Measurements from ENCODE around the gene FAM171A2. TPM values are rescaled to one million over a fixed set of nuclear protein-coding genes. Genes with fewer than 3 reads are reported as not detected.

Gene FAM171A2
- total and polyA plus RNA-seq, 4 donors, result 12.1 to 120 (median 75.8) TPM

DNA sequence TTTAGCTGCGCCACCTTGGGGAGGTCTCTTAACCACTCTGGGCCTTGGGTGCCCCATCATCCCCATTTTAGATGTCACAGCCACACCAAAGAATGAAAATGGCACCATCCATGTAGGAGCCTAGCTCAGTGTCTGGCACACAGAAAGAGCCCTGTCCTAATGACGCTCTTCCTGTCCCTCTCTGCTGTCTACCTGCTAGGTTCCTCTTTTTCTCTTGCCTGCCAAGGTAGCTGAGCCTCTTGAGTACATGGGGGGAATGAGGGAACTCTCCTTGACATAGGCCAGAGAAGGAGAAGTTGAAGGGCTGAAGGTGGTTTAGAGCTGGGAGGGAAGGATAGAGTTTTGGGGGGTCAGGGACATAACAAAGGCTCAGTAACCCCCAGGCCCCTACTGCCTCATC, 53.5 kb downstream of the FAM171A2 start:
- H3K36me3 ChIP-seq (ENCODE audit: control insufficient read depth, insufficient read depth, low read length), result peaks cover 43% of the 10 kb centered on the region
- peaks cover 10% of the 10 kb centered on the region for H3K27me3 ChIP-seq (ENCODE audit: control insufficient read depth, insufficient read depth, low read length)
- H3K4me3 ChIP-seq (ENCODE audit: low read depth, low read length), result no peak overlapping the region
- DNase-seq (ENCODE audit: low read depth in 4 of 6, low spot score in 6 of 6), result no peak
- H3K27ac ChIP-seq (ENCODE audit: low read depth, low read length), result no peak overlapping the region
- H3K4me1 ChIP-seq (ENCODE audit: control insufficient read depth, insufficient read depth, low read length), result peaks cover 53% of the 10 kb centered on the region
- 94% methylated on average over 2 of the region's 2 CpGs for WGBS (ENCODE audit: insufficient coverage)
- no peaks in the 10 kb centered on the region for H3K9me3 ChIP-seq (ENCODE audit: control insufficient read depth, insufficient read depth, low read length)

DNA sequence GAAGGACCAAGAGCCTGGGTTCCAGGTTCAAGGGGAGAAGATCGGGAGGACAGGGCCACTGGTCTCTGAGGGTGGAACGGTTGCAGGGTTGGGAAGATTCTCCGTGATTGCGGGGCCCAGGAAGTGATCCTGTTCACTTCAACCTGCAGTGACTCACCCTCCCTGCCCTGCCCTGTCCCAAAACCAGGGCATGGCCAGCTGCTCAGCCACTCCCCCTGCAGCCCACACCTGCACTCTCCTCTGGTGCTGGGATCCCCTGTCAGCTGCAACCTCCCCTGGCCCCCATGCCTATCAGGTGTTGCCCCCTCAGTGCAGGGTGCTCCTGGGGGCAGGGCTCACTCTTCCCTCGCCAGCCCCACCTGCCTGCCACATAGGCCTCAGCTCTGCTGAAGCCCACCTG, 54.2 kb downstream of the FAM171A2 start:
- Histone ChIP-seq H3K36me3 (ENCODE audit: control insufficient read depth, insufficient read depth, low read length) (peaks cover 37% of the 10 kb centered on the region), H3K27me3 (ENCODE audit: control insufficient read depth, insufficient read depth, low read length) (peaks cover 8% of the 10 kb centered on the region), H3K9me3 (ENCODE audit: control insufficient read depth, insufficient read depth, low read length) (no peaks in the 10 kb centered on the region), H3K27ac (ENCODE audit: low read depth, low read length) (no peak overlapping the region), H3K4me3 (ENCODE audit: low read depth, low read length) (peak overlapping the region; percentile 55), H3K4me1 (ENCODE audit: control insufficient read depth, insufficient read depth, low read length) (peaks cover 47% of the 10 kb centered on the region)
- DNase-seq (ENCODE audit: low read depth in 4 of 6, low spot score in 6 of 6), result no peak
- WGBS (ENCODE audit: insufficient coverage), result 62% methylated on average over 3 of the region's 5 CpGs

DNA sequence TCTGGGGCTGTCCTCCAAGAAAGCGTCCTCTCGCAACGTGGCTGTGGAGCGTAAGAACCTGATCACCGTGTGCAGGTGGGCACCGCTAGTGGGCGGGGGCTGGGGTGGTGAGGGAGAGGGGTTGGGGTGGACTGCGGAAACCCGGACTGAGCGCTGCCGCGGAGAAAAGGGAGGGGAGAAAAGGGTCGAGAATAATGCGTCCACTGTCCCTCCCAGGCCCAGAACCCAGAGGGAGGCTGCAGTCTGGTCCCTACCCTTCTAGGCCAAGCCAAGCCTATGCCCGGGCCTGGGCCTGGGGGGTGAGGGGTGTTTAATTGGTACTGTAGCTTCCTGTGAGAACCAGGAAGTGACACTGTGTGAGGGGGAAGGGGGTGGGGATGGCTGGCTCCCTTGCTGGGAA, 54.8 kb downstream of the FAM171A2 start:
- H3K4me3 ChIP-seq (ENCODE audit: low read depth, low read length), result peak overlapping the region; percentile 55
- peak overlapping the region; percentile 93 for H3K27ac ChIP-seq (ENCODE audit: low read depth, low read length)
- H3K36me3 ChIP-seq (ENCODE audit: control insufficient read depth, insufficient read depth, low read length), result peaks cover 31% of the 10 kb centered on the region
- H3K4me1 ChIP-seq (ENCODE audit: control insufficient read depth, insufficient read depth, low read length), result peaks cover 42% of the 10 kb centered on the region
- DNase-seq (ENCODE audit: low read depth in 4 of 6, low spot score in 6 of 6), result peak in 3 of 6 donors; percentile 15 to 83 (median 67)
- 0% methylated on average over 15 of the region's 15 CpGs for WGBS (ENCODE audit: insufficient coverage)
- H3K27me3 ChIP-seq (ENCODE audit: control insufficient read depth, insufficient read depth, low read length), result peaks cover 2% of the 10 kb centered on the region
- no peaks in the 10 kb centered on the region for H3K9me3 ChIP-seq (ENCODE audit: control insufficient read depth, insufficient read depth, low read length)

DNA sequence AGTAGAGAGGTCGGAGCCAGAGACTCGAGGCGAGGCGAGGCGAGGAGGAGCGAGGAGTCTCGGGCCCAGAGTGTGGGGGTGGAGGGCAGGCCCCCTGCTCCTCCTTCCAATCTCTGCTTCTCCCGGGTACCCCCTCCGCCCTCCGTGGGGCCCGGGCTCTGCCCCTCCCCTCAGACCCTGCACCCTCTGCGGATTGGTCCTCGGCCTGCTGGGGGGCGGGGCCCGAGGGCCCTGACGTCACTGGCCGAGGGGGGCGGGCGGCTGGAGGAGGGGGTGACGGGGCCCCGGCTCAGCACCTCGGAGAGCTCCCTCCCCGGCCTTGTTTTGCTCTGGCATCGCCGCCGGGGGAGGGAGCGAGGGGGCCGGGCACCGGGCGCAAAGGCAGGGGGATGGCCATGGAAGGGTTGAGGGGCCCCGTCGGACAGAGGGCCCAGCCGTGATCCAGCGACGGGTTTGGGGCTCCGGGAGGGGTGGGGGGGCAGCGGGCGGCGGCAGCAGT, 55.3 kb downstream of the FAM171A2 start, which contains the start of gene RUNDC3A:
RUNDC3A (plus strand) TSS at position 282 of the 499 bp plus-strand sequence. CDS start 232 bp downstream, outside the sequence.
- no peaks in the 10 kb centered on the region for H3K27me3 ChIP-seq (ENCODE audit: control insufficient read depth, insufficient read depth, low read length)
- H3K9me3 ChIP-seq (ENCODE audit: control insufficient read depth, insufficient read depth, low read length), result no peaks in the 10 kb centered on the region
- peak within 1 kb of the TSS; percentile 93 for H3K27ac ChIP-seq (ENCODE audit: low read depth, low read length)
- peak; percentile 82 to 98 (median 90) for DNase-seq (ENCODE audit: low read depth in 4 of 6, low spot score in 6 of 6)
- 0% methylated on average over 23 of the region's 39 CpGs for WGBS (ENCODE audit: insufficient coverage)
- H3K36me3 ChIP-seq (ENCODE audit: control insufficient read depth, insufficient read depth, low read length), result peaks cover 26% of the 10 kb centered on the region
- H3K4me3 ChIP-seq (ENCODE audit: low read depth, low read length), result peak within 1 kb of the TSS; percentile 55
- H3K4me1 ChIP-seq (ENCODE audit: control insufficient read depth, insufficient read depth, low read length), result peaks cover 42% of the 10 kb centered on the region

DNA sequence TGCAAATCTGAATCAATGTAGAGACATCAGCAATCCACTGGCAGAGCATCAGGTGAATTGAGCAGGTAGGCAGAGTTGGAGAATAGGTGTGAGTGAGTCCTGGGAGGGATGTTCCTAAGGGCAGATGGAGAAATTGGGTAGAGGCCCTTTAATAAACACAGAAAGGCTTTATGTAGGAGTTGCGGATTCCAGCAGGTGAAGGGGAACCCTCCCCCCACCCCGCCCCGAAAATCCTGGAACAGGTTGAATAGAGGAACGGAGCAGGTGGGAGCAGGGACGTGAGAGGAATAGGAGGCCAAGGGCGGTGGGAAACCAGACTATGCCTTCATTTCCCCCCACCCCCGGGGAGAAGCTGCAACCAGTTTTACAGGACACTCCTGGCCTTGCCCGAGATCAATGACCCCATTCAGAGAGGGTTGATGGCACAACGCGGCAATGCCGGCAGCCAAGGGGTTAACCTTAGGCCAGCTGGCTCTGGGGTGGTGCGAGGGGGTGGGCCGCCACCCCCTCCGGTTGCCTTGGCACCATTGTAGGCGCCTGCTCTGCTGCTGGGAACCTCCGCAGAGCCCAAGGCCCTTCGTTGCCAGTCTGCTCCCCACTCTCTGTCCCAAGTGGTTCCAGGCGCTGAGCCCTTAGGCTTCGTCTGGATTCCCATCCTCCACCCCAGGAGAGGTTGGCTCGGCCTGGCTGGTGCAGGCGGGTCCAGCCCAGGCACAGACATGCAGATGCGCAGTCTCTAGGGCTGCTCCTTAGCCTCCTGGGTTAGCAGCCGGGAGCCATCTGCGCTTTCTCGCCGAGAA, 56.1 kb downstream of the FAM171A2 start:
- WGBS (ENCODE audit: insufficient coverage), result 0% methylated on average over 16 of the region's 26 CpGs
- peak in 5 of 6 donors; percentile 48 to 92 (median 59) for DNase-seq (ENCODE audit: low read depth in 4 of 6, low spot score in 6 of 6)
- Histone ChIP-seq H3K9me3 (ENCODE audit: control insufficient read depth, insufficient read depth, low read length) (no peaks in the 10 kb centered on the region), H3K4me3 (ENCODE audit: low read depth, low read length) (peak overlapping the region; percentile 55), H3K27ac (ENCODE audit: low read depth, low read length) (peak overlapping the region; percentile 93), H3K27me3 (ENCODE audit: control insufficient read depth, insufficient read depth, low read length) (no peaks in the 10 kb centered on the region), H3K4me1 (ENCODE audit: control insufficient read depth, insufficient read depth, low read length) (peaks cover 42% of the 10 kb centered on the region), H3K36me3 (ENCODE audit: control insufficient read depth, insufficient read depth, low read length) (peaks cover 18% of the 10 kb centered on the region)

DNA sequence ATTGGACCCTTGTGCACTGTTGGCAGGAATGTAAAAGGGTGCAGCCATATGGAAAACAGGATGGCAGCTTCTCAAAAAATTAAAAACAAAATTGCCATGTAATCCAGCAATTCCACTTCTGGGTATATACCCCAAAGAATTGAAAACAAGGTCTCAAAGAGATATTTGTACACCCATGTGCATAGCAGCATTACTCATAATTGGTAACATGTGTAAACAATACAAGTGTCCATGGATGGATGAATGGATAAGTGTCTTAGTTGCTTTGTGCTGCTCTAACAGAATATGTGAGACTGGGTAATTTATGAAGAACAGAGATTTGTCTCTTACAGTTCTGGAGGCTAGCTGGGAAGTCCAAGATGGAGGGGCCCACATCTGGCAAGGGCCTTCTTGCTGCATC, 59.0 kb downstream of the FAM171A2 start:
- no peaks in the 10 kb centered on the region for H3K9me3 ChIP-seq (ENCODE audit: control insufficient read depth, insufficient read depth, low read length)
- DNase-seq (ENCODE audit: low read depth in 4 of 6, low spot score in 6 of 6), result peak in 1 of 6 donors; percentile 48
- H3K27me3 ChIP-seq (ENCODE audit: control insufficient read depth, insufficient read depth, low read length), result no peaks in the 10 kb centered on the region
- no peak overlapping the region for H3K27ac ChIP-seq (ENCODE audit: low read depth, low read length)
- H3K4me1 ChIP-seq (ENCODE audit: control insufficient read depth, insufficient read depth, low read length), result peaks cover 19% of the 10 kb centered on the region
- H3K36me3 ChIP-seq (ENCODE audit: control insufficient read depth, insufficient read depth, low read length), result peaks cover 1% of the 10 kb centered on the region
- no peak overlapping the region for H3K4me3 ChIP-seq (ENCODE audit: low read depth, low read length)

Small RNA genes within 50 kb of the gene (small RNA-seq; reads per million reads assigned to genes)
- gene RF00012 (ENCODE audit: low replicate concordance) (0.06 reads per million), gene RN7SL258P (ENCODE audit: low replicate concordance) (not detected), gene RNU6-453P (ENCODE audit: low replicate concordance) (not detected)

Other genes with a start within 250 kb of the FAM171A2 start
- 10 to 100 TPM; 32.1 to 43.7 TPM for gene HDAC5, start 240.2 kb downstream of the FAM171A2 start, total RNA-seq
- gene HDAC5, start 240.2 kb downstream of the FAM171A2 start, polyA plus RNA-seq (ENCODE audit: insufficient read length in 2 of 2), result 10 to 100 TPM; 64.2 to 68.8 TPM
- gene HROB, start 221.9 kb downstream of the FAM171A2 start, total RNA-seq, result 1 to 10 TPM in 1 of 2 donors, under 1 TPM in 1; 0.79 to 2.3 TPM
- gene HROB, start 221.9 kb downstream of the FAM171A2 start, polyA plus RNA-seq (ENCODE audit: insufficient read length in 2 of 2), result 1 to 10 TPM; 3.1 to 4.8 TPM
- under 1 TPM in 1 of 2 donors, not detected in 1; 0.11 TPM for gene ASB16, start 193.1 kb downstream of the FAM171A2 start, total RNA-seq
- 1 to 10 TPM; 1.4 to 3.1 TPM for gene ASB16, start 193.1 kb downstream of the FAM171A2 start, polyA plus RNA-seq (ENCODE audit: insufficient read length in 2 of 2)
- 10 to 100 TPM; 27.2 to 39.8 TPM for gene TMUB2, start 176.9 kb downstream of the FAM171A2 start, total RNA-seq
- 10 to 100 TPM; 40.8 to 54.8 TPM for gene TMUB2, start 176.9 kb downstream of the FAM171A2 start, polyA plus RNA-seq (ENCODE audit: insufficient read length in 2 of 2)
- gene ATXN7L3, start 164.0 kb downstream of the FAM171A2 start, total RNA-seq, result 10 to 100 TPM; 41.9 to 47.4 TPM
- 100 to 1,000 TPM; 109 to 118 TPM for gene ATXN7L3, start 164.0 kb downstream of the FAM171A2 start, polyA plus RNA-seq (ENCODE audit: insufficient read length in 2 of 2)
- gene UBTF, start 144.2 kb downstream of the FAM171A2 start, total RNA-seq, result 100 to 1,000 TPM in 1 of 2 donors, 10 to 100 TPM in 1; 48.6 to 101 TPM
- gene UBTF, start 144.2 kb downstream of the FAM171A2 start, polyA plus RNA-seq (ENCODE audit: insufficient read length in 2 of 2), result 100 to 1,000 TPM; 123 to 127 TPM
- 10 to 100 TPM; 13.7 to 34.6 TPM for gene SLC4A1, start 95.7 kb downstream of the FAM171A2 start, total RNA-seq
- 1 to 10 TPM; 3.9 to 4.1 TPM for gene SLC4A1, start 95.7 kb downstream of the FAM171A2 start, polyA plus RNA-seq (ENCODE audit: insufficient read length in 2 of 2)
- gene RUNDC3A, start 55.3 kb downstream of the FAM171A2 start, total RNA-seq, result 10 to 100 TPM; 44.0 to 54.4 TPM
- gene RUNDC3A, start 55.3 kb downstream of the FAM171A2 start, polyA plus RNA-seq (ENCODE audit: insufficient read length in 2 of 2), result 100 to 1,000 TPM; 169 to 173 TPM
- 10 to 100 TPM; 59.9 to 84.8 TPM for gene SLC25A39, start 39.0 kb downstream of the FAM171A2 start, total RNA-seq
- 100 to 1,000 TPM; 120 to 128 TPM for gene SLC25A39, start 39.0 kb downstream of the FAM171A2 start, polyA plus RNA-seq (ENCODE audit: insufficient read length in 2 of 2)
- 100 to 1,000 TPM; 106 to 146 TPM for gene GRN, start 18.6 kb downstream of the FAM171A2 start, total RNA-seq
- 100 to 1,000 TPM; 119 to 146 TPM for gene GRN, start 18.6 kb downstream of the FAM171A2 start, polyA plus RNA-seq (ENCODE audit: insufficient read length in 2 of 2)
- 1 to 10 TPM; 5.4 to 5.6 TPM for gene ITGA2B, start 25.8 kb upstream of the FAM171A2 start, total RNA-seq
- 10 to 100 TPM in 1 of 2 donors, 1 to 10 TPM in 1; 3.9 to 10.2 TPM for gene ITGA2B, start 25.8 kb upstream of the FAM171A2 start, polyA plus RNA-seq (ENCODE audit: insufficient read length in 2 of 2)
- 10 to 100 TPM; 36.0 to 37.4 TPM for gene GPATCH8, start 139.6 kb upstream of the FAM171A2 start, total RNA-seq
- gene GPATCH8, start 139.6 kb upstream of the FAM171A2 start, polyA plus RNA-seq (ENCODE audit: insufficient read length in 2 of 2), result 10 to 100 TPM; 36.4 to 42.0 TPM
- 10 to 100 TPM in 1 of 2 donors, 1 to 10 TPM in 1; 7.4 to 18.3 TPM for gene FZD2, start 193.6 kb upstream of the FAM171A2 start, total RNA-seq
- gene FZD2, start 193.6 kb upstream of the FAM171A2 start, polyA plus RNA-seq (ENCODE audit: insufficient read length in 2 of 2), result 10 to 100 TPM; 10.4 to 15.5 TPM